H1 (cell line): Measurements from ENCODE around the gene OGG1. TPM values are rescaled to one million over a fixed set of nuclear protein-coding genes. Genes with fewer than 3 reads are reported as not detected.

ENCODE experiments used
- CREB1 ChIP-seq: IDR thresholded peaks from 2 replicates; pipeline ENCODE4 v1.6.1; 2012; ENCODE audit warnings: inconsistent platforms
- GABPA ChIP-seq: IDR thresholded peaks from 2 replicates; pipeline ENCODE4 v1.6.1; 2011; ENCODE audit warnings: mild to moderate bottlenecking, low read length, moderate library complexity, borderline replicate concordance; ENCODE audit not compliant: insufficient read depth
- KDM4A ChIP-seq: IDR thresholded peaks from one replicate; pipeline ENCODE4 v1.7.1; 2012; ENCODE audit warnings: low read depth, mild to moderate bottlenecking, moderate library complexity, low read length, inconsistent platforms; ENCODE audit not compliant: severe bottlenecking
- POLR2A ChIP-seq, 2 experiments: IDR thresholded peaks; 1 replicate in 1 of 2; 2 replicates in 1 of 2; pipeline ENCODE4 v1.6.1; 2011; ENCODE audit warnings: low read depth in 2 of 2, low read length in 2 of 2, mild to moderate bottlenecking in 2 of 2; ENCODE audit errors: control extremely low read depth in 1 of 2
- SAP30 ChIP-seq: fragments of 300-600 bp; sonication (generic); IDR thresholded peaks from 2 replicates; pipeline ENCODE4 v1.7.1; 2012; ENCODE audit warnings: low read length, moderate library complexity, mild to moderate bottlenecking, inconsistent platforms; ENCODE audit not compliant: insufficient read depth, insufficient replicate concordance
- SP4 ChIP-seq: IDR thresholded peaks from 2 replicates; pipeline ENCODE4 v1.6.1; 2012; ENCODE audit warnings: low read length, inconsistent platforms
- TAF1 ChIP-seq: IDR thresholded peaks from 2 replicates; pipeline ENCODE4 v1.6.1; 2011; ENCODE audit warnings: mild to moderate bottlenecking, low read depth, low read length
- TBP ChIP-seq: IDR thresholded peaks from 2 replicates; pipeline ENCODE4 v1.6.1; 2011; ENCODE audit warnings: low read depth, low read length, improper control_type of control experiment
- TEAD4 ChIP-seq: IDR thresholded peaks from 2 replicates; pipeline ENCODE4 v1.6.1; 2012; ENCODE audit warnings: low read depth, low read length, inconsistent platforms, mixed read lengths
- polyA plus RNA-seq, 7 experiments: library from polyadenylated mRNA; depleted of rRNA in 3 of 7; stranded (reverse) in 5 of 7; unstranded in 2 of 7; fragments of >200 nt in 5 of 7; fragments of 200-250 nt in 2 of 7; gene quantifications; 1 replicate in 5 of 7; 2 replicates in 1 of 7; 4 replicates in 1 of 7; pipeline versions ENCODE4 v1.2.1 to v1.2.3, GENCODE V29; 2011 to 2013; ENCODE audit warnings: missing spikeins in 2 of 7, mixed read lengths in 2 of 7
- total RNA-seq: library from RNA; stranded (reverse); fragmentation: NEBNext Ultra II Directional; extraction: Animal tissue kit (Norgen Biotek cat#: 25700); gene quantifications from 2 replicates; pipeline ENCODE4 v1.2.1, GENCODE V29; 2021
- TF ChIP-seq, protein P1 (sequence below): fragments of 300-600 bp; sonication (generic); IDR thresholded peaks from 2 replicates; pipeline ENCODE4 v1.7.1; 2012; ENCODE audit warnings: low read length, moderate library complexity, mild to moderate bottlenecking, inconsistent platforms; ENCODE audit not compliant: insufficient replicate concordance

OGG1 gene
- total and polyA plus RNA-seq, 2 of the 8 experiments (the other 6 are each of a cell fraction or from before 2014, with no cell fraction given): 29.6 to 46.8 TPM

DNA sequence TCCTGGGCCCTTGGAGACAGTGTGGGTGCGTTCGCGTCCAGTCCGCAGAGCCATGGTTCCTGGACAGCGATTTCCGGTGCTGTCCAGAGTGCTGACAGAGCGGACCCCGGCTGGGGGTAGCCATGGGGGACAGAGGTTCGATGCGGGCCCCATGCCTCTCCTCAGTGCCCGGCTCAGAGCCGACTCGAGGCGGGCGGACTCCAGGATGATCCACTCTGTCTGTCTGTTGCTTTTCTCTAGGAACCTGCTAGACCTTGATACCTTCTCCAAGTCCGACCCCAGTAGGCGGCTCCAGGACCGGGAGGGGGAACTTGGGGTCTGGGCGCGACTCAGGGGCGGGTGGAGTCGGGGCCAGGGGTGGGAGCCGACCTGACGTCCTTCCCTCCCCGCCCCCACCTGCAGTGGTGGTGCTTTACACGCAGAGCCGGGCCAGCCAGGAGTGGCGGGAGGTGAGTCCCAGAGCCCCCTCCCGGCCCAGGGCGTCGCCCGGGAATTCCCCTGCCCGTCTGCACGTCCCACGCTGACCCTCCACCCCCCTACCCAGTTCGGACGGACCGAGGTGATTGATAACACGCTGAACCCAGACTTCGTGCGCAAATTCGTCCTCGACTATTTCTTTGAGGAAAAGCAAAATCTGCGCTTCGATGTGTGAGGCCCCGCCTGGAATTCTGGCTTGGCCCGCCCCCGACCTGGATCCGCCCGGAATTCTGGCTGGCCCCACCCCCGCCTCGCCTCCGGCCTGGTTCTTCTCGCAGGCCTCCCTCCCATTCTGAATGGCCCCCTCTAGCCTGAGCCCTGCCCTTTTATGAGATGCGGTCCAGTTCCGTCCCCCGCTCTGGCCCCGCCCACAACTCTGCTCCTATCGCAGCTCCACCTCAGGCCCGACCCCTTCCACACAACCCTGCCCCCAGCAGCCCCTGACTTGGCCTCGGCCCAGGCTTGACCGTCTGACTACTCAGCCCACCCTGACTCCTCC lies 45.1 kb upstream of the OGG1 start (continued):
- TF ChIP-seq KDM4A (peak; percentile 20), POLR2A (IDR thresholded peaks at IDR 0.05; ENCODE audit: control extremely low read depth in 1 of 2, low read depth in 2 of 2, low read length in 2 of 2) (peak in 1 of 2 experiments; percentile 37; a peak in 2 of 3 replicates), CREB1 (peak; percentile 50; the same call in 1 of the 2 replicates), TBP (peak; percentile 90), SAP30 (peak; percentile 99), TEAD4 (peak; percentile 75), SP4 (no peak; the same call in 1 of the 2 replicates), GABPA (0 out of 2 replicates have a peak, but pooled peaks have one; percentile 62), TAF1 (peak; percentile 68; the same call in 1 of the 2 replicates)
- TF ChIP-seq, protein P1, sequence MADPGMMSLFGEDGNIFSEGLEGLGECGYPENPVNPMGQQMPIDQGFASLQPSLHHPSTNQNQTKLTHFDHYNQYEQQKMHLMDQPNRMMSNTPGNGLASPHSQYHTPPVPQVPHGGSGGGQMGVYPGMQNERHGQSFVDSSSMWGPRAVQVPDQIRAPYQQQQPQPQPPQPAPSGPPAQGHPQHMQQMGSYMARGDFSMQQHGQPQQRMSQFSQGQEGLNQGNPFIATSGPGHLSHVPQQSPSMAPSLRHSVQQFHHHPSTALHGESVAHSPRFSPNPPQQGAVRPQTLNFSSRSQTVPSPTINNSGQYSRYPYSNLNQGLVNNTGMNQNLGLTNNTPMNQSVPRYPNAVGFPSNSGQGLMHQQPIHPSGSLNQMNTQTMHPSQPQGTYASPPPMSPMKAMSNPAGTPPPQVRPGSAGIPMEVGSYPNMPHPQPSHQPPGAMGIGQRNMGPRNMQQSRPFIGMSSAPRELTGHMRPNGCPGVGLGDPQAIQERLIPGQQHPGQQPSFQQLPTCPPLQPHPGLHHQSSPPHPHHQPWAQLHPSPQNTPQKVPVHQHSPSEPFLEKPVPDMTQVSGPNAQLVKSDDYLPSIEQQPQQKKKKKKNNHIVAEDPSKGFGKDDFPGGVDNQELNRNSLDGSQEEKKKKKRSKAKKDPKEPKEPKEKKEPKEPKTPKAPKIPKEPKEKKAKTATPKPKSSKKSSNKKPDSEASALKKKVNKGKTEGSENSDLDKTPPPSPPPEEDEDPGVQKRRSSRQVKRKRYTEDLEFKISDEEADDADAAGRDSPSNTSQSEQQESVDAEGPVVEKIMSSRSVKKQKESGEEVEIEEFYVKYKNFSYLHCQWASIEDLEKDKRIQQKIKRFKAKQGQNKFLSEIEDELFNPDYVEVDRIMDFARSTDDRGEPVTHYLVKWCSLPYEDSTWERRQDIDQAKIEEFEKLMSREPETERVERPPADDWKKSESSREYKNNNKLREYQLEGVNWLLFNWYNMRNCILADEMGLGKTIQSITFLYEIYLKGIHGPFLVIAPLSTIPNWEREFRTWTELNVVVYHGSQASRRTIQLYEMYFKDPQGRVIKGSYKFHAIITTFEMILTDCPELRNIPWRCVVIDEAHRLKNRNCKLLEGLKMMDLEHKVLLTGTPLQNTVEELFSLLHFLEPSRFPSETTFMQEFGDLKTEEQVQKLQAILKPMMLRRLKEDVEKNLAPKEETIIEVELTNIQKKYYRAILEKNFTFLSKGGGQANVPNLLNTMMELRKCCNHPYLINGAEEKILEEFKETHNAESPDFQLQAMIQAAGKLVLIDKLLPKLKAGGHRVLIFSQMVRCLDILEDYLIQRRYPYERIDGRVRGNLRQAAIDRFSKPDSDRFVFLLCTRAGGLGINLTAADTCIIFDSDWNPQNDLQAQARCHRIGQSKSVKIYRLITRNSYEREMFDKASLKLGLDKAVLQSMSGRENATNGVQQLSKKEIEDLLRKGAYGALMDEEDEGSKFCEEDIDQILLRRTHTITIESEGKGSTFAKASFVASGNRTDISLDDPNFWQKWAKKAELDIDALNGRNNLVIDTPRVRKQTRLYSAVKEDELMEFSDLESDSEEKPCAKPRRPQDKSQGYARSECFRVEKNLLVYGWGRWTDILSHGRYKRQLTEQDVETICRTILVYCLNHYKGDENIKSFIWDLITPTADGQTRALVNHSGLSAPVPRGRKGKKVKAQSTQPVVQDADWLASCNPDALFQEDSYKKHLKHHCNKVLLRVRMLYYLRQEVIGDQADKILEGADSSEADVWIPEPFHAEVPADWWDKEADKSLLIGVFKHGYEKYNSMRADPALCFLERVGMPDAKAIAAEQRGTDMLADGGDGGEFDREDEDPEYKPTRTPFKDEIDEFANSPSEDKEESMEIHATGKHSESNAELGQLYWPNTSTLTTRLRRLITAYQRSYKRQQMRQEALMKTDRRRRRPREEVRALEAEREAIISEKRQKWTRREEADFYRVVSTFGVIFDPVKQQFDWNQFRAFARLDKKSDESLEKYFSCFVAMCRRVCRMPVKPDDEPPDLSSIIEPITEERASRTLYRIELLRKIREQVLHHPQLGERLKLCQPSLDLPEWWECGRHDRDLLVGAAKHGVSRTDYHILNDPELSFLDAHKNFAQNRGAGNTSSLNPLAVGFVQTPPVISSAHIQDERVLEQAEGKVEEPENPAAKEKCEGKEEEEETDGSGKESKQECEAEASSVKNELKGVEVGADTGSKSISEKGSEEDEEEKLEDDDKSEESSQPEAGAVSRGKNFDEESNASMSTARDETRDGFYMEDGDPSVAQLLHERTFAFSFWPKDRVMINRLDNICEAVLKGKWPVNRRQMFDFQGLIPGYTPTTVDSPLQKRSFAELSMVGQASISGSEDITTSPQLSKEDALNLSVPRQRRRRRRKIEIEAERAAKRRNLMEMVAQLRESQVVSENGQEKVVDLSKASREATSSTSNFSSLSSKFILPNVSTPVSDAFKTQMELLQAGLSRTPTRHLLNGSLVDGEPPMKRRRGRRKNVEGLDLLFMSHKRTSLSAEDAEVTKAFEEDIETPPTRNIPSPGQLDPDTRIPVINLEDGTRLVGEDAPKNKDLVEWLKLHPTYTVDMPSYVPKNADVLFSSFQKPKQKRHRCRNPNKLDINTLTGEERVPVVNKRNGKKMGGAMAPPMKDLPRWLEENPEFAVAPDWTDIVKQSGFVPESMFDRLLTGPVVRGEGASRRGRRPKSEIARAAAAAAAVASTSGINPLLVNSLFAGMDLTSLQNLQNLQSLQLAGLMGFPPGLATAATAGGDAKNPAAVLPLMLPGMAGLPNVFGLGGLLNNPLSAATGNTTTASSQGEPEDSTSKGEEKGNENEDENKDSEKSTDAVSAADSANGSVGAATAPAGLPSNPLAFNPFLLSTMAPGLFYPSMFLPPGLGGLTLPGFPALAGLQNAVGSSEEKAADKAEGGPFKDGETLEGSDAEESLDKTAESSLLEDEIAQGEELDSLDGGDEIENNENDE: no peak
